Measurements from ENCODE around the gene RETREG3.
"Not testable (repeated sequence)": the region's sequence is repeated elsewhere in the genome, so short reads cannot be mapped to it uniquely, and the experiment has no call there.

The RETREG3 gene

DNA sequence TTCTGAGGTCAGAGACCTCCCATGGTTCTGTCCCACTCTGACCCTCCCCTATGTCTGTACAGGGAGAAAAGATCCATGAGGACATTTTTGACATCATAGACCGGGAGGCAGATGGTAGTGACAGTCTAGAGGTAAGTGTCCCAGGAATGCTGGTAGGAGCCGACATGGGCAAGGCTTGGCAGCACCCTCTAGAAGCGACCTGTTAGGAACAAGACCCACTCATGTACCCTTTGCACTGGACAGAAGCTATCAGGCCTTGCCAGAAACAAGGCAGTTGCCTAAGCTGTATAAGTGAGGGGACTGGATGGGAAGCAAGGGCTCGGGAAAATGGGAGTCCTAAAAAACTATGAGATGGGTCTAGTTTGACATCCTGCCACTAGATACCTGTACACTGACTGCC, 2.8 kb upstream of the RETREG3 start:
- DNase-seq = no peak

DNA sequence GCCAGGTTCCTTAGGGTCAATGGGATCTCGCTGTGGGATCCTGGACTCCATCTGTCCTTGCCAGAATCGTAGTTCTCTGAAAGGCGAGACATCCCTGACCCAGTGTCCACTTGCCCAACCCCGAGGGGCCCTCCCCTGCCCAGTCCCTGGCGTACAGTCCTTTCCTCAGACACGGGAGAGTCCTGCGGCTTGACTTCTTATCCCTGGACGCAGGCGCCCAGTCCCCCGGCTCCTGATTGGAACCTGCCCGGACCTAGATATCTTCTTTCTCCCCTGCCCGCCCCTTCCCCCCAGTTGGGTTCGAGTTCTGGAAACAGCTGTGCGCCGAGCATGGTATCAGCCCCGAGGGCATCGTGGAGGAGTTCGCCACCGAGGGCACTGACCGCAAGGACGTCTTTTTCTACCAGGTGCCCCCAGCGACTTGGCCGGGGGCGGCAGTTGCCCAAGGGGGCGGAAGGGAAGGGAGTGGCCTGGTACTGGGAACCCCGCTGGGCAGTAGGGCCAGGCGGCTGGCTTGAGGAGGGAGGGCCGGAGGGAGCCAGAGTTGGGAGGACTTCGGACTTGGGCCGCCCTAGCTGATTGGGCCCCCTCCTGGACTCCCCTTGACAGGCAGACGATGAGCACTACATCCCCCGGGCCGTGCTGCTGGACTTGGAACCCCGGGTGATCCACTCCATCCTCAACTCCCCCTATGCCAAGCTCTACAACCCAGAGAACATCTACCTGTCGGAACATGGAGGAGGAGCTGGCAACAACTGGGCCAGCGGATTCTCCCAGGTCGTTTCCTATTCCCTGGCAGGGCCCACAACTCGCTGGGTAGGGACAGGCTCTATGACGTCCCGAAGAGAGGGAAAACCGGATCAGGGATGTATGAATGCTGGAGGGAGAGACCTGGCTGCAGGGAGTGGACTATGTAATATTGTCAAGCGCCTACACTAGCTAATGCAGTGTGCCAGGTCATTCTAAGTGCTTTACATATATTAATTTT, 934 bp upstream of the RETREG3 start:
- DNase-seq = not testable (repeated sequence)

DNA sequence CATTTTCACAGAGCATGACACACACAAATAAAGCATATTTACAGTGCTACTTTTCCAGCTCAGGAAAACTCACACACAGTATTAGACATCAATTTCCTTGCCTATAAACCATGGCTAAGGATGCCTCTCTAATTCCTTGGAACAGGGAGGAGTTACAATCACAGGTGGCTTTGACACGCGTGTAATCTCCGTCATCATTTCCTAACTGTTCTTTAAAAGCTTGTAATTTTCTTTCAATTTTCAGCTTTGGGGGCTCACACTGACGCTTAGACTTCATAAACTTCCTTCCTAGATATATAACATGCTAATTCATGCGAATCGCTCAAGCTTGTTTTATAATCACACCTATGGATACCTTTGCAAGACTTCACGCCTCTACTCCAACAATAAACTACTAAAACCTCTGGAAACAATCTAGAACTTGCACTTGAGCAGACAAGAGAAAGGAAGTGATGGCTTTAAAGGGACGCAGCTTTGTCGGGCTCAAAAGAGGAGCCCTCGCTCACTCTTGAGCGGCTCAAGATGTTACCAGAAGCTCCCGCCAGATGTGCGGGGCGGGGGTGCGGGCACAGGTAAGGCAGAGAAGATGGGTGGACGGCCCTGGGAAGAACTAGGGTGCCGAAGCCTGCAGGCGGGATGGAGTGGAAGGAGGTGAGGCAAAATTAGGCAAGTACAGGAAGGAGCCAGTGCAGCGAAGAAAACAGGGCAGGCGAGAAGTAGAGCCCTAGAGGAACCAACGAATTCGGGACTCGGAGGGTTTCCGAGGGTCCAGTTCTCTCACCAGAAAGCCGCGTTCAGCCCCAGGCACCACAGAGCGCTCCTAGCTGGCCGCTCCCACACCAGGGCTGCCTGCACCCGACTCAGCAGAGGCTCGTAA, 631 bp downstream of the RETREG3 start:
- DNase-seq = no peak

DNA sequence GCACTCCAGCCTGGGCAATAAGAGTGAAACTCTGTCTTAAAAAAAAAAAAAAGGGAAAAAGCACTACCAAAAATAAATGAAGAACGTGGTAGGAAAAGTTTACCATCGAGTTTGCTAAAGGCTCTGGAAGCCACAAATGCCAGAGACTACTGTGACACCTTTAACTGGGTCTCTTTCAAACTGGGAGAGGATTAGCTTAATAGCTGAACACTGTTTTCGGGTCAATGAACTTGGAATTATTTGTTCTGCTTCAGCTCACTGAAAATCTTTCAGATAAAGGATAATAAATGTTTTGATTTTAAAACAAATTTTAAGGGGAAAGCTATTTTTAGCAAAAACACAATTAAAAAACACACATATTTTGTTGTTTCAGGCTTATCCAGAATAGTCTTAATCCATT, 1.4 kb downstream of the RETREG3 start:
- no peak for DNase-seq

DNA sequence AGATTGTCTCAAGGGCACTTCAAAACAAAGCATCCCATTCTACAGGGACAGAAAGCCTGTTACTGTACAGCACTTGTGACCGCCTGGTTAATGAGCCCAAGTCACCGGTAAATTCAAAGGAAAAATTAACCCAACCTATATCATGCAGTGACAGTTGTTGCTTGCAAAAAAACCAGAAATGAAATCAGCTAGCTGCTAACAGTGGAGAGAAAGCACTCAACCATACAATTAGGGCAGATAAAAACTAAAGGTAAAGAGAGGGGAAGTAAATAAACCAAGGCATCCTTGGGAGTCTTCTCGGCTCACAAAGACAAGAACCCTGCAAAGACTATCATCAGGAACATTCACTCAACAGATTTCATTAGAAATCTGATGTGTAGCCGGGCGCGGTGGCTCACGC, 5.9 kb downstream of the RETREG3 start:
- DNase-seq = no peak

DNA sequence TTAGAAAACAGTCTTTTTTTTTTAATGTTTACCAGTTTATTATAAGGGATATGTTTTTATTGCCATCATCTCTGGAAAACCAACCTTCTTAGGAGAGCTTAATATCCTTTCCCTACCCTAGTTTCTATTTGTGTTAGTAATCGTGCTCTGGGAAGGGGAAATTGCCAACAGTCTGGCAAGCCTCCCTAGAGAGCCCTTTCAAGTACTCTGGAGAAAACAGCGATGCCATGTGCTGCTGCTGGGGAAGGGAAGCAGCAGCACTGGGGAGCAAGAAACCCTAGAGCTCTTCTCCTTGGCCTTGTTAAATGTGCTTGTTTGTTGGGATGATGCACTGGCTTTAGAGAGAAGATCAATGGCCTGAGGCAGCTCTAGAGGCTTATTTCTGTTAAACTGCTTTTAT, 10.3 kb downstream of the RETREG3 start:
- no peak for DNase-seq

DNA sequence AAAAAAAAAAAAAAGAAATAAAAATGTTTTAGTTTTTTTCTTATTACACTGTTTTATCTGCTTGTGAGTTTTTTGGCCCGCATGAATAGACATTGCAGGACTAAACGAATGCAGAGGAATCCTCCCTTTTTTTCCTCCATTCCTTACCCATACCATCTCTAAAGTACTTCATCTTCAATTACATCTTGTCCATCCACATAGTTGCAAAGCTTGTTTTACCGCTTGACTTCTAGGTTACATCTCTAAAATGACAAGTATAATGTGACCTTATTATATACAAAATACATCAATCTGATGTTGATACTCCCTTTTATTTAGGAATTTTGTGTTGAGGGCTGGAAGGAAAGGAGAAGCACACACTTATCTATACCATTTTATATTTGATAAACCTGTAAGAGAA, 12.8 kb downstream of the RETREG3 start:
- DNase-seq = no peak

DNA sequence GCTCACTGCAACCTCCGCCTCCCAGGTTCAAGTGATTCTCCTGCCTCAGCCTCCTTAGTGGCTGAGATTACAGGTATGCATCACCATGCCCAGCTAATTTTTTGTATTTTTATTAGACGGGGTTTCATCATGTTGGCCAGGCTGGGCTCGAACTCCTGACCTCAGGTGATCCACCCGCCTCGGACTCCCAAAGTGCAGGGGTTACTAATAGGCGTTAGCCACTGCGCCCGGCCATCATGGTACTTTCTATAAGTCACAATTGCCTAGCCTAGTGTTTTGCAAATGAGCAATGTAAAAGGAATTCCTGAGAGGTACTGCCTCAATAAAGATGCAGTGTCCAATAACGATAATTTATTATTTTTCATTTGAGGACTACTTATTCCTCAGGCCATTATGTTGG, 17.8 kb downstream of the RETREG3 start:
- DNase-seq = no peak

DNA sequence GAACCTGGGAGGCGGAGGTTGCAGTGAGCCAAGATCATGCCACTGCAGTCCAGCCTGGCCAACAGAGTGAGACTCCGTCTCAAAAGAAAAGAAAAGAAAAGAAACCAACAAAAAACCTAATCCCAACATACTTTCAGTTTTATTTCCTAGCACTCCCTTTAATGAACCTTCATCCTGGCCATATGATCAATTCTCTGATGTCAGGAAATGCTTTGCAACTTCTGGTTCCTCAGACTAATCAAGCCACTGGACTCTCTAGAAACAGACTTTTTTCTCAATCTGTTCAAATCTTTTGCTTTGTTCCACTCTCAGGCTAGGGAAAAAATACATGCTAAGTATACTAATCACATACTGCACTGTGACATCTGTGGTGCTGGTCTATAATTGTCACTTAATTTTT, 18.3 kb downstream of the RETREG3 start:
- DNase-seq = no peak

DNA sequence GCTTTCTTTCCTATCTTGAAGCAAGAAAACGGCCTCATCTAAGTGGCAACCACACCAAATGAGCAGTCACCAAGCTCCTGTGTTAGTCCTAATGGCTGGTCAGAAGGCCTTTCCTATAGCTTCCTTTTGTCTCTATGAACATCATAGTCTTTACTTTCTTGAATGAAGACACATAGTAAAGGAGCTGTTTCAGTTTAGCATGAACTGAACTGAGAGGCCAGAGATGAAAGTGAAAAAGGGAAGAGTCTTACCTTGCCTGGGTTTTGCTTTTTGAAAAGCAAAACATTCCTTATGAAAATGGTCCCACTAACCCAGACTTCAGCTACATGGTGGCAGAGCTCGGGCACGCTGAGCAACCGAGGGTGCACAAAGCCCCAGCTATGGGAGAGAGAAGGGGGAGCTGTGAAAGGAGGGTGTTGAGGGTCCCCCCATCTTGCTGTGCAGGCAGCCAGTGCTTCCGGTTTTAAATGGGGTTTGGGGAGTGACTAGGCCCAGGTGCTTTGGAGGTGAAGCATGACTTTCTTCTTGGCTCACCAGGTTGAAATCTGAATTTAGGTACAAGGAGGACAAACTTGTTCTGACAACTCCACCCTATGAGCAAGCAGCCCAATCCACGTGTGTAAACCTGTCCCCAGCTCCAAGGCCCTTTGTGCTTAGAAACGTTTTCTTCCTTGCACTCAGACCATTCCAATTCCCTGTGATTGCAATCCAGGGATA, 22.5 kb downstream of the RETREG3 start:
- no peak for DNase-seq

DNA sequence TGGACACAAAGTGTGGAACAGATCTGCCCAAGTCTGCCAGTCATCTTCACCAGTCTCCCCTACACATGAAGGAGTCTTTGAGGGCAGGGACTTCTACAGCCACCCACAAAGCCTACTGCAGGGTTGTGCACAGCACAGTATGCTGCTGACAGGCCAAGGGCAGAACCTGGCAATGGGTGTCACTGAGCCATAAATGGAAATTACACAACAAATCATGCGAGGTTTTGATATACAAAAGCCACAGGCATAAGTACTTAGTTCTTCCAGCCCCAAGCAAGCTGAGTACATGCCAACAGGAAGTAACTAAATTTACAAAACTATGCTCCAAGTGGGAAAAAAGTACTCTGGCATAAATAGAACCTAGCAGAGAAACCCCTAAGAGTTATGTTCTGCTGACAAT, 23.8 kb downstream of the RETREG3 start:
- no peak for DNase-seq

DNA sequence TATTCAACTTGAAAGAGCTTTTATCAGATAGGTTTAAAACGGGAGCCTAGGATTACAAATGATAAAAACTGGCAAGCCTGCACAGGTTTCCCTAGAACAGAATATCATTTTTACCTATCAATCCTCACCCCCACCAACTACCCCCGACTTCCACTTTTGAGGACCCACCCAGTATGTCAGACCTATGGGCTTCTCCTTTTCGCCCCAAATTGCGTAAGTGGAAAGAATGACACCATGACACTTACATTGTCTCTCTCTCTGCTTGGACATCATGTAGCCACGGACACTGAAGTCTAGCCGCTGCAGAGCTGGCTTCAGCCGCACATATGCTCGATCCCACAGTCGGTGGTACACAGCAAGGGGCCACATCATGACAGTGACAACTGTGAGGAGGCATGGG, 24.3 kb downstream of the RETREG3 start:
- DNase-seq = no peak

DNA sequence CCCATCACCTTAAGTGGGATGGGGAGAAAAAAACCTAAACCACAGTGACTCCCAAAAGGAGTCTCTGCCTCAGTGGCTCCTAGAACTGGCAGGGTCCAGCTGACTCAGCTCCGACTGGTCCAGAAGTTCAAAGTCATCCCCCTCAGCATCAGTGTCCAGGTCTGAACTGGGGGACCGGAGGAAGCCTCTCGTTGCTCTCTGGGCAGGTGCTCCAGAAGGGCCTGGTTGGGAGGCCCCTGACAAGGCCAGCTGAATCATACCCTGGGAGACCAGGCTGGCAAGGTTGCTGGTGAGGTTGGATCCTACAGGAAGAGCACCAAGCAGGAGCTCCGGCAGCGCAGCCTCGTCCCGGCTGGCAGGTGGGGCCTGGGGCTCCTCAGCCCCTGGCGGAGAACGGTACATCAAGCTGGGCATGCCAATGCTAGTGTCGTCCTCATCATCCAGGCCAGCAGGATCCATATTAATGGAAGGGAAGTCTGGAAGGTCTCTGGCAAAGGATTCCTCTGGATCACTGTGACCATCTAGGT, 27.4 kb downstream of the RETREG3 start:
- no peak for DNase-seq

DNA sequence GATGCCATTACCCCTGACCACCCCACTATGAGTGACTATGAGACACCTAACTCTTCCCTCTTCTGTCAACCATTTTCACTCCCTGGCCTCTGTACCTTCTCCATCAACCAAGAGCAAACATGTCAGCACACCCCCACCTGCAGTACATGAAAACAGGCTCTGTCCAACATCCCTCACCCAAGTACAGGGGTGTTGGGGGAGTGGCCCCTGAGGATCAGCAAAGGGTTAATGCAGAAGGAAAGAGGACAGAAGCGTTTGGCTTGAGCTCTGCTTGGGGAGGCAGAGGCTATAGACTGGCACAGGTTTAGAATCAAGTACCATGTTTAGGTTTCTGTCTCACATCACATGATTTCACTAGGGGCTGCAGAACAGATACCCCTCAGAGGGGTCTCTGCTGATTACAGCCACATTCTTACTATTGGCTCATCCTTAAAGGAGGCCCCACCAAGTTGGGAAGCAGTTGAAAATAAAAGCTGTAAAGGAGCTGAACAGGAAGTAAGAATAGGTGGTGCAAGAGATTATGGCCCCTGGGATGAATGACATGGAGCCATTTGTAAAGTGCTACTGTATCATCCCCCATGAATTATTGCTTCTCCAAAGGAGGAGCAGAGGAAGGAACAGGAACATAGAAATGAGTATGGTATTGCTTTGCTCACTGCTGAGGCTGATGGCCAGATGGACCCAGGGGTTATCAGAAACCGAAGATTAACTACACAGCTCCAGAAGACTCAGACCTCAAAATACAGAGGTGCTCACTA, 29.2 kb downstream of the RETREG3 start:
- no peak for DNase-seq

DNA sequence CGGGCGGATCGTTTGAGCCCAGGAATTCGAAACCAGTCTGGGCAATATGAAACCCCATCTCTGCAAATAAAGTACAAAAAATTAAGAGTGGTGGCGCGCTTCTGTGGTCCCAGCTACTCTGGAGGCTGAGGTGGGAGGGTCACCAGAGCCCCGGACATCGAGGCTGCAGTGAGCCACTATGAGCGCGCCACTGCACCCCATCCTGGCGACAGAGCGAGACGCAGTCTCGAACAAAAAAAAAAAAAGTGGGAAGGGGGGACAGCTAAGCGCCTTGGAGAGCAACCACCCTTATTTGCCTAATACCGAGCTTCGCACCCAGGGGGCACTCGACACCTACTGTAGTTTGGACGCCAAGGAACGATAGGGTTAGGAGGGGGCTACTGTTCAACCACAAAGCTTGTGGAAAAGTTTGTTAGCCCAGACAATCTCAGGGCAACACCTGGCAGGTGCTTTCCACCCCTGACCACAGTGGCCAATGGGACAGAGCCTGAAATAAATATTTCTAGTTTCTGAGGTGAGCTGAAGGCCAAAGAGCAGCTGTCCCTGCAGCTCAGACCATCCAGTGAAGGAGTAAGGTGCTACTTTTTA, 30.8 kb downstream of the RETREG3 start:
- peak; percentile 83 for DNase-seq

DNA sequence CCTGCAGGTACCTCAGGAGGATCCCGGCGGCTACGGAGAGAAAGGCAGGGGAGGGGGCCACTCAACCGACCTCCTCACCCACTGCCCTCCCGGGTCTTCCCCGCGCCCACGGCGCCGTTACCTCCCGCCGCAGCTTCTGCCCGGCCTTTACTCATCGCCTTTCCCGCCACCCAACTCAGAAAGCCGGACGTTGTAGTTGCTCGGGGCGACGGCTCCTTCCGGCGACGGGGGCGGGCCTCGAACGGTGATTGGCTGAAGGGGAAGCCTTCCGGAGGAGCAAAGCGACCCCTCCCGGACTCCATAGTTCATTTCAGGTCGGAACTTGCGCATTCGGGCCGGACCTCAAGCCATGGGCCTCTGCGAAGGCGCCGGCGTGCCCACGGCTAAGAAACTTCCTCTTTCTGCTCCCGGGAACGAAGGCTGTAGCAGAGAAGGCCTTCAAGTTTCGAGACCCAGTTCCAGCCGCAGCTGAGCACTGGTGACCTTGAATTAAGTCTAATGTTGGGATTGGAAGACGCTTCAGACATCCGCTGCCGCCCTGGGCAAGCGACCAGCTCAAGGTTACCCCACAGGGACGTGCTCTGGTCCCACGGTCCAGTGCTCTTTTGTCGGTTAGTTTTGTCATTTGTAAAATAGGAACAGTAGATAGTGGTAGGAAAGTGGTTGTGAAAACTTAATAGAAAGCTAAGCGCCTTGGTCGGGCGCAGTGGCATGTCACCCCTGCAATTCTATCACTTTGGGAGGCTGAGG, 31.5 kb downstream of the RETREG3 start, which contains the start of gene PSMC3IP:
Gene PSMC3IP (minus strand): TSS at position 198 of the 750 bp plus-strand sequence. CDS start 43 bp downstream, at position 155.
- peak; percentile 86 for DNase-seq

DNA sequence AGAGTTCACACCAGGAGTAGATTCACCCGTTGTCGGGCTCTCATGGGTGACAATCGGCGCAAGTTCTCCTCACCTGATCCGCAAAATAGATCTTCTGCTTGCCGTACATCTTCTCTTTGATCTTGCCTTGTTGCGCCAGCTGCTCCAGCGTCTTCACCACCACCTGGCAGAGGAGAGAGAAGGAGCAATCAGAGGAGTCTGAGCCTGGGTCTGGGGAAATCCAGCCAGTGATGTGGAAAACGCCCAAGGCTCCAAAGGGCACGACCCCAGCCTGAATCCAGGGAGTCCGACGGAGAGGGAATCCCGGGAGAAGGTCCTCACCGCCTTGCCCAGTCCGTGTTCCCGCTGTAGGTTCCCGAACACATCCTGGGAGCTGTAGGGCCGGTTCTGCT, 32.0 kb downstream of the RETREG3 start:
- no peak for DNase-seq

DNA sequence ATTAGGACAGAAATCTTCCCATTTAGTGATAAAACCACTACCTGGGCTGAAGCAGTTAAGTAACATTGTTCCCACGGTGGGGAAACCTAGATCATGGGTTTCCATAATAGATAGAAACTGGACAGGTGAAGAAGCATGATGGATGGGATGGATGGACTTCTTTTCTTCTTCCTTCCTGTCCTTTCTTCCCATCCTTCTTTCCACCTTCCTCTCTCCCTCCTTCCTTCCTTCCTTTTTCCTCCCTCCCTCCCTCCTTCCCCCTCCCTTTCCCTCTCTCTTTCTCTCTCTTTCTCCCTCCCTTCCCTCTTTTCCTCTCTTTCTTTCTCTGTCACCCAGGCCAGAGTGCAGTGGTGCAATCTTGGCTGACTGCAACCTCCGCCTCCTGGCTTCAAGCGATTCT, 34.7 kb downstream of the RETREG3 start:
- DNase-seq = no peak

DNA sequence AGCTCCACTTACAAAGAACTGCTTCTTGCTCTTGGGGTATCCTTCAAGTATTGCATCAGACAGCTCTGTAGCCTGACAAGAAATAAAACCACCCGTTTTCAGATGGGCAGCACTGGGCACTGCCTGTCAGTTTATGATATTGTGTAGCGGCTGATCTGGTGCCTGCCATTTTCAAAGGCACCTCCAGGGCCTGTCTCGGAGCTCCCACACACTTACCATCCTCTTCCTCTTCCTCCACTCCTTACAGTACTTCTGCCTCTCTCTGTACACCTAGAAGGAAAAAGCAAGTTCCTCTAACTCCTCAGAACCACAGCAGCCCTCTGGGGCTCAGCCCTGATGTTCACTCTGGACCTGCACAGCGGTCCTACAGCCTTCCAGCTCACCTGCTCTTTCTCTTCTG, 36.1 kb downstream of the RETREG3 start:
- DNase-seq = no peak

DNA sequence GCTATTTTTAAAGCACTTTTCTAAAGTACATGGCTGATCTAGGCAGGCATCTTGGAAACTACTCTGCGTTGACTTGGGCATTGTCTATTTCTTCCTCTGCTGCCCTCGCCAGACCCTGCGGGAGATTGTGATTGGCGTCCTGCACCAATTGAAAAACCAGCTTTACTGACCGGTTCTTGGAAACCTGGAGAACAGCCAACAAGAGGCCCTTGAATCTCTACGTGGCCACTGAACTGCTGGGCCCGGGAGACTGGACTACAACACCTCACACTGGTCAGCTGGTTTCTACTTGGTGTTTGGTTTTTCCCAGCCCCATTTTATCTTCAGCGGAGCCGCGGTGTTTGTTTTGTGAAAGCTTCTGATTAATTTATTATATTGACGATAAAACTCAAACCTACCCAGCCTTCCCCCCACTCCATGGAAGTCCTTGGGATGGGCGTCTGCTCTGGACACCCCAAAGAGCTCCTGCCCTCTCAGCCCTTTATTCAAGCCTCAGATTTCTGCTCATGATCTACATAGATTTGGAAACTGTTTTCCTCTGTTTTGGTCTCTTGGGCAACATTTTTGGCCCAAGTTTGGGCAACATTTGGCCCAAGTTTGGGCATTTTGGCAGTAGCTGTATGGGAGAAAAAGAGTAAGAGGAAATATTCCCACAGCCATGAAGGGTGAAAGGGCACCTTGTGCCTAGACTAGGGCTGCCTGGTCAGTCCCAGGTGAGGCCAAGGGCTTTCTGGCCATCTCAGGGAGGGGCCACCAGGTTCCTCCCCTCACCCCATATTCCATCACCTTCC, 37.5 kb downstream of the RETREG3 start:
- DNase-seq = no peak

All from KG1 (cell line).